Measurements from ENCODE around the gene MGRN1.

Gene MGRN1

GRCh38 chr16:4606354-4606753 lies 18.3 kb upstream of the MGRN1 start:
- no peak for DNase-seq

- no peak for DNase-seq
Observed at GRCh38 chr16:4607841-4608703, 16.6 kb upstream of the MGRN1 start.

- DNase-seq: no peak
Observed at GRCh38 chr16:4608704-4608980, 16.0 kb upstream of the MGRN1 start.

- DNase-seq: no peak
Observed at GRCh38 chr16:4609200-4610010, 15.2 kb upstream of the MGRN1 start.

- DNase-seq: no peak
Observed at GRCh38 chr16:4610011-4611005, 14.3 kb upstream of the MGRN1 start.

- no peak for DNase-seq
Observed at GRCh38 chr16:4611337-4612021, 13.1 kb upstream of the MGRN1 start.

- DNase-seq: no peak
Observed at GRCh38 chr16:4612474-4612931, 12.1 kb upstream of the MGRN1 start.

- DNase-seq: no peak
Observed at GRCh38 chr16:4612977-4613635, 11.5 kb upstream of the MGRN1 start.

- no peak for DNase-seq
Observed at GRCh38 chr16:4613636-4614570, 10.7 kb upstream of the MGRN1 start.

- DNase-seq: peak; percentile 49
Observed at GRCh38 chr16:4614571-4615383, 9.8 kb upstream of the MGRN1 start, which contains the start of gene UBALD1. Gene UBALD1 (minus strand): TSS chr16:4614888. CDS start chr16:4614797, 91 bp downstream.

- no peak for DNase-seq
Observed at GRCh38 chr16:4615384-4616046, 9.1 kb upstream of the MGRN1 start.

- DNase-seq: peak; percentile 91
Observed at GRCh38 chr16:4616047-4616811, 8.4 kb upstream of the MGRN1 start.

- no peak for DNase-seq
Observed at GRCh38 chr16:4617880-4618279, 6.7 kb upstream of the MGRN1 start.

- DNase-seq: no peak
Observed at GRCh38 chr16:4618645-4619418, 5.8 kb upstream of the MGRN1 start.

GRCh38 chr16:4623593-4623992 lies 1.0 kb upstream of the MGRN1 start:
- DNase-seq: no peak

GRCh38 chr16:4624827-4625559 lies 367 bp downstream of the MGRN1 start:
- DNase-seq: no peak

All from NCI-H748 treated with DMSO at 0.1 percent for 48 hours (cell line).